ENCODE results near the gene TMEM258.

TMEM258 gene

GRCh38 chr11:61792310-61793082 lies at the start of gene TMEM258, which contains the start of gene FEN1:
TMEM258 (minus strand) TSS chr11:61792599; CDS start chr11:61792558, 41 bp downstream.
FEN1 (plus strand) TSS chr11:61792911; CDS start chr11:61795362, 2,451 bp downstream.
- DNase-seq, result peak; percentile 93

GRCh38 chr11:61841636-61842527 lies 49.5 kb upstream of the TMEM258 start:
- no peak for DNase-seq

- no peak for DNase-seq
These were observed 48.0 kb upstream of the TMEM258 start for GRCh38 chr11:61840371-61840770.

- no peak for DNase-seq
These were observed 47.3 kb upstream of the TMEM258 start for GRCh38 chr11:61839742-61840141.

- DNase-seq, result no peak
These were observed 46.5 kb upstream of the TMEM258 start for GRCh38 chr11:61838921-61839320.

- no peak for DNase-seq
These were observed 46.1 kb upstream of the TMEM258 start for GRCh38 chr11:61838501-61838900.

GRCh38 chr11:61837411-61838005 lies 45.1 kb upstream of the TMEM258 start:
- DNase-seq, result no peak

GRCh38 chr11:61836193-61836592 lies 43.8 kb upstream of the TMEM258 start:
- no peak for DNase-seq

GRCh38 chr11:61834278-61835048 lies 42.1 kb upstream of the TMEM258 start:
- peak; percentile 89 for DNase-seq

GRCh38 chr11:61833926-61834277 lies 41.5 kb upstream of the TMEM258 start:
- no peak for DNase-seq

- no peak for DNase-seq
These were observed 41.1 kb upstream of the TMEM258 start for GRCh38 chr11:61833471-61833870.

GRCh38 chr11:61832754-61833153 lies 40.4 kb upstream of the TMEM258 start:
- DNase-seq, result no peak

GRCh38 chr11:61832207-61832606 lies 39.8 kb upstream of the TMEM258 start:
- no peak for DNase-seq

GRCh38 chr11:61830237-61831105 lies 38.1 kb upstream of the TMEM258 start:
- DNase-seq, result no peak

GRCh38 chr11:61829806-61830205 lies 37.4 kb upstream of the TMEM258 start:
- DNase-seq, result no peak

GRCh38 chr11:61828629-61829407 lies 36.4 kb upstream of the TMEM258 start:
- DNase-seq, result no peak

- DNase-seq, result no peak
These were observed 35.9 kb upstream of the TMEM258 start for GRCh38 chr11:61828379-61828628.

GRCh38 chr11:61827571-61828378 lies 35.4 kb upstream of the TMEM258 start, which contains the start of gene FADS2:
FADS2 (plus strand) TSS chr11:61828300; CDS start chr11:61828391, 91 bp downstream.
- DNase-seq, result no peak

GRCh38 chr11:61826930-61827570 lies 34.7 kb upstream of the TMEM258 start:
- no peak for DNase-seq

GRCh38 chr11:61820174-61820573 lies 27.8 kb upstream of the TMEM258 start:
- peak; percentile 56 for DNase-seq
